Pericardium fibroblast (primary cell): ENCODE results near the gene CLOCK. TPM values are rescaled to one million over a fixed set of nuclear protein-coding genes. Genes with fewer than 3 reads are reported as not detected.

Source experiments
- total RNA-seq: library from RNA; depleted of rRNA; stranded (reverse); fragments of >200 nt; gene quantifications from 2 replicates; pipeline ENCODE4 v1.2.3, GENCODE V29; 2015

The CLOCK gene
- 8.9 and 12.5 TPM in 2 replicates for total RNA-seq

GRCh38 chr4:55546756-55547465, at the start of gene CLOCK:
Gene CLOCK (minus strand): TSS chr4:55546909. CDS start chr4:55482785, 64,124 bp downstream.

GRCh38 chr4:55592014-55592413, 45.3 kb upstream of the CLOCK start, which contains the start of gene PDCL2:
Gene PDCL2 (minus strand): TSS chr4:55592245. CDS start chr4:55592109, 136 bp downstream.

GRCh38 chr4:55395529-55396307, 151.0 kb downstream of the CLOCK start, which contains the start of gene TMEM165:
Gene TMEM165 (plus strand): TSS chr4:55395957. CDS start chr4:55396190, 233 bp downstream.

Other genes starting within 250 kb of the CLOCK start
- gene SRD5A3, start 200.7 kb downstream of the CLOCK start, total RNA-seq: 8.8 and 15.0 TPM in 2 replicates
- 135 and 175 TPM in 2 replicates for gene TMEM165, start 151.0 kb downstream of the CLOCK start, total RNA-seq
- gene PDCL2, start 45.3 kb upstream of the CLOCK start, total RNA-seq: not detected in 2 replicates
- gene NMU, start 89.4 kb upstream of the CLOCK start, total RNA-seq: not detected in 2 replicates